Measurements from ENCODE around the gene IGLL1. TPM values are rescaled to one million over a fixed set of nuclear protein-coding genes. Genes with fewer than 3 reads are reported as not detected.

Gene IGLL1
- total RNA-seq, 1 experiment from 2014 or later, result not detected

- intact Hi-C loops (cut with micrococcal nuclease; ENCODE audit: unreplicated experiment), result loop anchor here (10.0 kb wide), 1 partner anchor 129 kb away; no protein-coding TSS in a partner anchor
- Histone ChIP-seq H3K4me3 (ENCODE audit: low read depth in 2 of 2, low read length in 2 of 2) (no peak overlapping the region), H3K9me3 (ENCODE audit: control insufficient read depth, insufficient read depth, low read depth, low read length) (no peaks in the 10 kb centered on the region), H3K4me1 (ENCODE audit: control insufficient read depth, insufficient read depth, low read length) (peaks cover 7% of the 10 kb centered on the region; the same call in 1 of the 2 replicates), H3K27ac (ENCODE audit: low read length) (0 out of 2 replicates have a peak overlapping the region, but pooled peaks have one; percentile 17), H3K27me3 (ENCODE audit: control insufficient read depth, insufficient read depth, low read length) (no peaks in the 10 kb centered on the region), H3K36me3 (ENCODE audit: control insufficient read depth, insufficient read depth, low read length) (no peaks in the 10 kb centered on the region)
- DNase-seq (ENCODE audit: low read depth, low spot score) (no peak), ATAC-seq (0 out of 2 replicates have a peak, but pooled peaks have one; percentile 15)
- CTCF ChIA-PET, result no interaction called here
- in situ Hi-C loops (cut with HindIII; ENCODE audit: low pct_unique_long_range_greater_than_20kb, low sequenced_read_pairs), result no loop called here
- TF ChIP-seq TCF7L2 (IDR thresholded peaks at IDR 0.05; ENCODE audit: low read depth, low read length) (no peak), SIN3A (IDR thresholded peaks at IDR 0.05; ENCODE audit: borderline replicate concordance, insufficient read depth, low read depth, low read length) (no peak), POLR2AphosphoS5 (IDR thresholded peaks at IDR 0.05; ENCODE audit: low read depth, low read length) (no peak), REST (IDR thresholded peaks at IDR 0.05; ENCODE audit: insufficient read depth in 1 of 2, low read depth in 2 of 2, low read length in 1 of 2) (no peak), CTCF (IDR thresholded peaks at IDR 0.05) (no peak)
- no TSS peak for BruUV-seq (replicated peaks)
- POLR2A ChIA-PET, result no interaction called here
These were observed 46.3 kb downstream of the IGLL1 start for GRCh38 chr22:23533771-23534191.

GRCh38 chr22:23533328-23533762, 46.7 kb downstream of the IGLL1 start:
- Histone ChIP-seq H3K27ac (ENCODE audit: low read length) (0 out of 2 replicates have a peak overlapping the region, but pooled peaks have one; percentile 17), H3K9me3 (ENCODE audit: control insufficient read depth, insufficient read depth, low read depth, low read length) (no peaks in the 10 kb centered on the region), H3K4me1 (ENCODE audit: control insufficient read depth, insufficient read depth, low read length) (peaks cover 7% of the 10 kb centered on the region; the same call in 1 of the 2 replicates), H3K4me3 (ENCODE audit: low read depth in 2 of 2, low read length in 2 of 2) (no peak overlapping the region), H3K36me3 (ENCODE audit: control insufficient read depth, insufficient read depth, low read length) (no peaks in the 10 kb centered on the region), H3K27me3 (ENCODE audit: control insufficient read depth, insufficient read depth, low read length) (no peaks in the 10 kb centered on the region)
- ChIA-PET POLR2A (no interaction called here), CTCF (no interaction called here)
- TF ChIP-seq TCF7L2 (IDR thresholded peaks at IDR 0.05; ENCODE audit: low read depth, low read length), result no peak
- intact Hi-C loops (cut with micrococcal nuclease; ENCODE audit: unreplicated experiment), result loop anchor here (10.0 kb wide), 1 partner anchor 129 kb away; no protein-coding TSS in a partner anchor
- no peak for DNase-seq (ENCODE audit: low read depth, low spot score)
- in situ Hi-C loops (cut with HindIII; ENCODE audit: low pct_unique_long_range_greater_than_20kb, low sequenced_read_pairs), result no loop called here
- peak; percentile 76 for ATAC-seq
- no TSS peak for BruUV-seq (replicated peaks)

DNA sequence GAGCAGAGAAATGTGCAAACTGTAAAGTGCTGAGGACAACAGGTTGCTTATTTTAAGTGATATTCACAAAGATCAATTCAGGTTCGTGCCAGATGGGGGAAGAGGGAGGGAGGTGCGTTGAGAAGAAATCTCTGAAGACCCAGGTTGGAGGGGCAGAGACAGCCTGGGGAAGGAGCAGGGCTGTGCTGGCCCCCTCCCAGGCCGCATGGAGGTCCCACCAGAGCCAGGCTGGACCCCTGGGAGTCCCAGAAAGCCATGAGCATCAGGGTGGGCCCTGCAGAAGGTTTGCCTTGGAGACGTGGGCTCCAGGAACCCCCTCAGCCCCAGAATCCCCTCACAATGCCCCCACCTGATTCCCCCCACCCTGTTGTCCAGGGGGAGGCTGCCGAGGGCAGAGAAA, 47.4 kb downstream of the IGLL1 start:
- in situ Hi-C loops (cut with HindIII; ENCODE audit: low pct_unique_long_range_greater_than_20kb, low sequenced_read_pairs), result no loop called here
- CTCF ChIA-PET, result no interaction called here
- no peak overlapping the region for H3K27ac ChIP-seq (ENCODE audit: low read length)

More for the DNA sequence above, 47.4 kb downstream of the IGLL1 start:
- ATAC-seq, result no peak
- TF ChIP-seq TCF7L2 (IDR thresholded peaks at IDR 0.05; ENCODE audit: low read depth, low read length) (no peak), REST (IDR thresholded peaks at IDR 0.05; ENCODE audit: insufficient read depth in 1 of 2, low read depth in 2 of 2, low read length in 1 of 2) (no peak), SIN3A (IDR thresholded peaks at IDR 0.05; ENCODE audit: borderline replicate concordance, insufficient read depth, low read depth, low read length) (no peak)
- Histone ChIP-seq H3K36me3 (ENCODE audit: control insufficient read depth, insufficient read depth, low read length) (no peaks in the 10 kb centered on the region), H3K27me3 (ENCODE audit: control insufficient read depth, insufficient read depth, low read length) (no peaks in the 10 kb centered on the region), H3K4me1 (ENCODE audit: control insufficient read depth, insufficient read depth, low read length) (peaks cover 7% of the 10 kb centered on the region; the same call in 1 of the 2 replicates), H3K4me3 (ENCODE audit: low read depth in 2 of 2, low read length in 2 of 2) (no peak overlapping the region), H3K9me3 (ENCODE audit: control insufficient read depth, insufficient read depth, low read depth, low read length) (no peaks in the 10 kb centered on the region)
- POLR2A ChIA-PET, result no interaction called here
- no peak for DNase-seq (ENCODE audit: low read depth, low spot score)
- intact Hi-C loops (cut with micrococcal nuclease; ENCODE audit: unreplicated experiment), result loop anchor here (10.0 kb wide), 1 partner anchor 128 kb away; no protein-coding TSS in a partner anchor
- no TSS peak for BruUV-seq (replicated peaks)

All from Panc1 (cell line).